Stimulated activated CD4-positive, alpha-beta T cell treated with anti-CD3 and anti-CD28 coated beads, Interleukin-1b, Interleukin-23, amount 100 ng/mL, for 4 hours (primary cell): ENCODE measurements around the gene ASIP.
"Not testable (repeated sequence)": the region's sequence is repeated elsewhere in the genome, so short reads cannot be mapped to it uniquely, and the experiment has no call there.

Source experiments
- DNase-seq, 2 donors: peaks; one replicate each; pipeline ENCODE4 v3.0.0-alpha.2; 2020; ENCODE audit warnings: low read depth in 2 of 2

ASIP gene

DNA sequence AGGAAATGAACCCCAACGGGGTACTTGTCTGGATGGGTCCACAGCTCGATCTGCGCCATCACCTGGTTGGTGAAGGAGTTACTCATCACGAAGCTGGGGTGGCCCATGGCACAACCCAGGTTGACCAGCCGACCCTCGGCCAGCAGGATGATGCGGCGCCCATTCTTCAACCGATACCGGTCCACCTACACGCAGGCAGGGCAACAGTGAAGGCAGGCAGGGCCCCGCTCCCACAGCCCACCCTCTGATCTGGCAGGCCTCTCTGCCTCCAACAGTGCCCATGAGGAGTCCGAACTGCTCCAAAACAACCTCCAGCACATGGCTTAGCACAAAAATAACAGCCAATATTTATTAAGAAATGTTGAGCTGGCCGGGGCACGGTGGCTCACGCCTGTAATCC lies 44.2 kb downstream of the ASIP start:
- DNase-seq = no peak

DNA sequence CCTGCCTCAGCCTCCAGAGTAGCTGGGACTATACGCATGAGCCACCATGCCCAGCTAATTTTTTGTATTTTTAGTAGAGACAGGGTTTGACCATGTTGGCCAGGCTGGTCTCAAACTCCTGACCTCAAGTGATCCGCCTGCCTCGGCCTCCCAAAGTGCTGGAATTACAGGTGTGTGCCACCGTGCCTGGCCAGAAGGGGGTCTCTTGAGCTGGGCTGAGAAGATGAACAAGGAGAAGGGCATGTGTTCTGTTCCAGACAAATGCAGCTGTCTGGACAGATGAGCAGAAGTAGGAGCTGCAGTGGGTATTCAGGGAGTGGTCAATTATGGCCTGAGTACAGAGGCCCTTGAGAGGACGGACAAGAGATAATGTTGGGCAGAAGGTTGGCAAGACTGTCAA lies 46.3 kb downstream of the ASIP start:
- DNase-seq = not testable (repeated sequence)

DNA sequence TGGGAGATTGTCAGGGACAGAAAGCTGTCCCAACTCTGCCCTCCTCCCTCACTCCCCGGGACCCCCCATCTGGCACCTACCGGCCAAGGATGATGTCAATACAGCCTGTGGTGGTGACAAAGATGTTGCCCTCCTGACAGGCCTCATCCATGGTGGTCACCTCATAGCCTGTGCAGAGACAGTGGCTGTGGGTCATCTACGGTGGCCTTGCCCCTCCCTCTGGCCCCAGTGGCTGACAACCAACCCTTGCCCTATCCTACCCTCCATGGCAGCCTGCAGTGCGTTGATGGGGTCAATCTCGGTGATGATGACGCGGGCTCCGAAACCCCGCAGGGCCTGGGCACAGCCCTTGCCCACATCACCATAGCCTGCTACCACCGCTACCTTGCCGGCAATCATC lies 49.2 kb downstream of the ASIP start:
- no peak for DNase-seq

DNA sequence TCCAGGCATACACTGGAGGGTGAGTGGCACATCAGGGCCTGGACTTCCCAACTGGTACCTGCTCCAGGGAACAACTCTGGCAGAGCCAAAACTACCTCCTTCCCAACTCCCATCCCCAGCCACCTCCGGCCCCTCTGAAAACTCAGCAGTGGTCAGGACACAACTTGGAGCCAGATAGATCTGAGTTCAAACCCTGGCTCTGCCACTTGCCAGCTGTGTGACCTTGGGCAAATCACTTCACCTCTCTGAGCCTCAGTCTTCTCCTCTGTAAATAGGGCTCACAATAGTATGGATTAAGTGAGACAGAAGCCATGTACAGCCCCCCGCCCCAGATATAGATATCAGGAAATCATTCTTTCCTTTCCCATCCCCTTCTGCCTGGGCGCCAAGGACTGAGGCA lies 51.3 kb downstream of the ASIP start:
- DNase-seq = no peak

DNA sequence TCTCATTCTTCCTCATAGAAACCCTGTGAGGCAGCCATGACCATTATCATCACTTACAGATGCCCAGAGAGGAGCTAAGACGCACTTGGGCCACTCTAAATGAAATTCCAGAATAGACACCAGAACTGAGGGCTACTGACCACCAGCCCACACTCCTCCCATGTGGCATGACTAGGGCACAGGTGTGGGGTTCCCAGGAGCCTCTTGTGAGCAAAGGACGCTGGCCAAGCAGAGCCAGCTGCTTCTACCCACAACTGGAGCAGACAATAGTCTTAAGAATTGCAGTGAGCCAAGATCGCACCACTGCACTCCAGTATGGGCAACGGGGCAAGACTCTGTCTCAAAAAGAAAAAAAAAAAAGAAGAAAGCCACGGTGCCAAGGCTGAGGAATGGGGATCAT lies 51.9 kb downstream of the ASIP start:
- DNase-seq = no peak

DNA sequence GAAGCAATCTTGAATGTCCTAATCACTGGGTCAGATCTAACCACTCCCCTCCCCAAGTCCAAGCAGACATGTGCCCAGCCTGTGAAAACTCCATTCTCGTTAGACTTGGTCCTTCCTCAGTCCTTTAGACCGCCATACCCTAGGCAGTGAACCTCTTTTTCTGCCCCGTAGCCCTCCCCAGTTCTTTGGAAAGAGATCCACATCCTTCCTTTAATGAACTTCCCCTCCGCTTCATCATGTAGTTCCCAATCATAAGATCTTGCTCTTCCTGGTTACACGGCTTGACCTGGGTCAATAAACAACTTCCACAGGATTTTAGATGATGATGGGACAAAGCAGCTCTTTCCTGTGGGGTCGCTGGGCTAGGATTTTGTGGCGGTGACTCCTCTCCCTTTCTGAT lies 52.4 kb downstream of the ASIP start:
- no peak for DNase-seq

DNA sequence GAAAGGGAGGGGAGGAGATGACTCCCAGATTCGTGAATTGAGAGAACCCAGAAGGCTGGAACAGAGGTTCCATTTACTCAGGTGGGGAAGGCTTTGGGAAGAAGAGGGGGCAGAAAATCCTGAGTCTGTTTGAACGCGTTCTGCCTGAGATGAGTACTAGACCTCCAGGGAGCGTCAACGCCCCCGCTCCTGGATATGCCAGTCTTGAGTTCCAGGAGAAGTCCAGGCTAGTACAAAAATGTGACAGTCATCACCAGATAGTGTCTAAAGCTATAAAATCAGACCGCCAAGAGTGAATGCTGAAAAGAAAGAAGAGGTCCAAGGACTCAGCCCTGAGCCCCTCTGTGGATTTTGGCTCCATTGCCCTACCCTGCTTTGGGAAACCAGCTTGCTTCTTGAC lies 53.3 kb downstream of the ASIP start:
- DNase-seq = no peak

DNA sequence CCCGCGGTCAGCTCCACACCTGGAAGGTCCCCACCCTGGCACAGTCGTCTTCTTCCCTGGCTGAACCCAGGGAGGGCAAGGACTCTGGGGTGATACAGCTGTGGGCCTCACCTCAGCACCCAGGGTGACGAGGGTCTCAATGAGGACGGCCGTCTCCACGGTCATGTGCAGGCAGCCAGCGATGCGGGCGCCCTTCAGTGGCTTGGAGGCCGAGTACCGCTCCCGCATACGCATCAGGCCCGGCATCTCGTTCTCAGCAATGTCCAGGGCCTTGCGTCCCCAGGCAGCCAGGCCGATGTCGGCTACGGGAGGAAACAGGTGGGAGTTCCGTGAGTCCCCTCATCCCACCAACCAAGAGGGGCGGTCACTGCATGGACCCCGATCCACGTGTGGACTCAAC lies 54.1 kb downstream of the ASIP start:
- DNase-seq = no peak

DNA sequence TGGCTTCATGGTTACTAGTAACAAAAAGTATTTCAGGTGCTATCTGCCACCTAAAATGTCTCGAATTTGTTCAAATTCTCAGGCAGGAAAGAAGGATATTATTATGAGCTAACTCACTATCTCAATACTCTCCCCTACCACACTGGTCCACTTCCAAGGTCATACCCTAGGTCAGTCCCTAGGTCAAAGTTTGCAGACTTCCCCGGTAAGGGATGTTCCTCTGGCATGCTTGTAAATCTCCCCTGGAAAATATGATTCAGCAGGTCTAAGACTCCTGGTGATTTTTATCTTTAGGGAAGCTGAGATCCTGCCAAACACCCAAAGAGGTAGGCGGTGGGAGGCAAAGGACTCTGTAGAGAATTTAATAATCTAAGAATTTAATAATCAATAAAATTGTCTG lies 55.2 kb downstream of the ASIP start:
- no peak for DNase-seq

DNA sequence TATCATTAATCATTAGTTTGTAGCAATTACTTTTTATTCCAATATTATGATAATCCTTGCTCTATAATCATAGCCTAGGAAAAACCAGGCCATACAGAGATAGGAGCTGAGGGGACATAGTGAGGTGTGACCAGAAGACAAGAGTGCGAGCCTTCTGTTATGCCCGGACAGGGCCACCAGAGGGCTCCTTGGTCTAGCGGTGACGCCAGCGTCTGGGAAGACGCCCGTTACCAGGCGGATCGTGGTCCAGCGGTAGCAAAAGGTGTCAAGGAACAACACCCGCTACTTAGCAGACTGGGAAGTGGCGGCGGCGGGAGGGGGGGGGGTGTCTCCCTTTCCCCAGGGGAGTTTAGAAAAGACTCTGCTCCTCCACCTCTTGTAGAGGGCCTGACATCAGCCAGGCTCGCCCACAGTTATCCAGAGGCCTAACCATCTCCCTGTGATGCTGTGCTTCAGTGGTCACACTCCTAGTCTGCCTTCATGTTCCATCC lies 57.1 kb downstream of the ASIP start:
- not testable (repeated sequence) for DNase-seq

DNA sequence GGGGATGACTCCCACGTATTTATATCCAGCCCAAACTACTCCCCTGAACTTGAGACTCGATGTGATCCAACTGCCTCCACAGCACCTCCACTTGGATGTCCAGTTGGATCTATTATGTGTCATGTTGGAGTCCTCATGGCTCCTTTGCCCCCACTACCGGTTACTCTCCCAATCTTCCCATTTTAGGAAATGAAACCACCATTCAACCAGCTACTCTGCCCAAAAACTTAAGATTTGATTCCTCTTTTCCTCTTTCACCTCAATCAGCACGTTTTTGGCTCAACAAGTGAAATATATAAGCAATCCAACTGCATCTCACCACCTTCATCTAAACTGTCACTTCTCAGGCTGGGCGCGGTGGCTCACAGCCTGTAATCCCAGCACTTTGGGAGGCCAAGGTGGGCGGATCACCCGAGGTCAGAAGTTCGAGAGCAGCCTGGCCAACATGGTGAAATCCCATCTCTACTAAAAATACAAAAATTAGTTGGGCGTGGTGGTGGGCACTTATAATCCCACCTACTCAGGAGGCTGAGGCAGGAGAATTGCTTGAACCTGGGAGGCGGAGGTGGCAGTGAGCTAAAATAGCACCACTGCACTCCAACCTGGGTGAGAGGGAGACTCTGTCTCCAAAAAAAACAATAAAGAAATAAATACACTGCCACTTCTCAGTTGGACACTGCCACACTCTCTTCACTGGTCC lies 58.5 kb downstream of the ASIP start:
- no peak for DNase-seq

DNA sequence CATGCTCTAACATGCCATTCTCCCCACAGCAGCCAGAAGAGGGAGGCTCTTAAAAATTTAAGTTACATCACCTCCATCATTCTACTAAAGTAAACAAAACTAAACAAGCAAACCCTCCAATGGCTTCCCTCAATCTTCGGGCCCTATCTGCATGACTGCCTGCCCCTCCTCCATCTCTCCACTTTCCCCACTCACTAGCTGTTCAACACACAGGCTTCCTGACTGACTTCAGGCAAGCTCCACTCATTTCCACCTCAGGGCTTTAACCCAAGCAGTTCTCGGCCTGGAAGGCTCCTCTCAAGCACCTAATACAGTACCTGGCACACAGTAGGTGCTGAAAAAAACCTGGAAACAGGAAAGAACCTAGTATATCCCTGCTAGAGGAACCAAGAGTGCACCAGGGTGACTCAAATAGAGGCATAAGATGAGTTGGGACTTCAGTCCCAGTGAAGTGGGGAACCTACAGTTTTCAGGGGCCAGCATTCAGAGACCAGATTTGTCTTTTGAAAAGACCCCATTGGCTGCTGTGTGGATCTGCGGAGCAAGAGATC lies 59.1 kb downstream of the ASIP start:
- DNase-seq = no peak

DNA sequence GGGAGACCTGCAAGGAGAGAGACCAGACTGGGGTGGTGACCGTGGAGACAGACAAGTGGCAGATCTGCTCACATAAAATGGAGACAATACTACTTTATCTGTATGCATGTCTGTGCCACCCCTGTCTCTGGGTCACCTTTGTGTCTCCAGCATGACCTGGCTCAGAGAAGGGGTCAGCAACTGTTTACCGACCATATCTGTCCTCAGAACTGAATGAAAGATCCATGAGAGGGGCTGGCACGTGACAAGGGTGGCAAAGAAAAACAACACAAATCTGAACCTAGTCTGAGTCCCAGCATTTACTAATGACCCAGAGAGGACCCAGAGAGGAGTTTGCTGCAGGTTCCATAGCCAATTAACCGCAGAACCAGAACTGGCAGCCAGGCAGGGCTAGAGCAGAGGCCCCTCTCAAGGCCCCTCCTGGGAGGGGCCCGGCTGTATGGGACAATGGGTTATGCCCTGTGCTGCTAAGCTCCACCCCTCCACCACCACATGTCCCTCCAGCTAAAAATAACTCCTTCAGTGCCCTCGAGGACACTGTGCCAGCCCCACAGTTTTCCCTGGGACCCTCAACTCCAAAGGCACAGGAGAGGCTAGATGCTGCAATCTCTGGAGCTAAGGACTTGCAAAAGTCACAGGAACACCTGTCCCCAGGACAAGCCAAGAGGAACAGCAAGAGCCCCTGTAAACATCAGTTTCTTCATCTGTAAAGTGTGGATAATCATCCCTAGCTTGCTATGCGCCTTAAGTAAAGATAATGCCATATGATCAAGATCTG lies 59.8 kb downstream of the ASIP start:
- DNase-seq = no peak

DNA sequence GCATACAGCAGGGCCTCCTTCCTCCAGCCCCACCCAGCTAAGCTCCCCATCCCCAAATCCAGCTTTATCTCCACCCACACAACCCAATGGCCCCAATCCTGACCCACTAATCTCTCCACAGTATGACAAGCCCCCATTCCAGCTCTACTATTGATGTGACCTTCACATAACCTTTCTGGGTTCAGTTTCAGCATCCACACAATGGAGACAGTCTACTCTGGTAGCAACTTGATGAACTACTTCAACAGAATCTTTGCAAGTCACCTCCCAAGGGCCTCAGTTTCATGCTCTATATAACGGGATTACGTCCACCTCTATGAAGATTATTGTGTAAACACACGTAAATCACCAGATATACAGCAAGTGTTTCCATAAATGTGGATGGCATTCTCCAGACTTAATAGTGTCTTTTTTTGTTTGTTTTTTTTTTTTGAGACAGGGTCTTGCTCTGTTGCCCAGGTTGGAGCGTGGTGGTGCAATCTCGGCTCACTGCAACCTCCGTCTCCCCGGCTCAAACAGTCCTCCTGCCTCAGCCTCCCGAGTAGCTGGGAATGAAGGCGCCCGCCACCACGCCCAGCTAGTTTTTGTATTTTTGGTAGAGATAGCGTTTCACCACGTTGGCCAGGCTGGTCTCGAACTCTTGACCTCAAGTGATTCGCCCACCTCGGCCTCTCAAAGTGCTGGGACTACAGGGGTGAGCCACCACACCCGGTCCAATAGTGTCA lies 60.5 kb downstream of the ASIP start:
- DNase-seq = peak in 1 of 2 donors; percentile 7

DNA sequence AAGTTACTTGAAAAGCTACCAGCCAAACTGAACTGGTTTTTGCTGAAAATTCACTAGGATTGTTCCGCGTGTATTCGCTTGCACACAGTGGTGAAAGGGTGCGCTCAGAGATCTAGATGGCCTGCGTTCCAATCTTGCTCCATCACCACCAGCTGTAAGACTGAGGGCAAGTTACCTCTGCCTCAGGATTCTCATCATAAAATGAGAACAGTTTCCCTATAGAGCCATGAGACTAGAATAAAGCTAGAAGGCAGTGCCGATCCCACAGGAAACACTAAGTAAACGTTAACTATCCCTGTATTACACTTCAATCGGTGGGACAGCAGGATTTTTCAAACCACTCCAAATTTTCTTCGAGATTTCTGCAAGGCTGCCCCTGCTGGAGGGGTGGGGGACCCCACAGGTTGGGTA lies 61.1 kb downstream of the ASIP start:
- DNase-seq = no peak

DNA sequence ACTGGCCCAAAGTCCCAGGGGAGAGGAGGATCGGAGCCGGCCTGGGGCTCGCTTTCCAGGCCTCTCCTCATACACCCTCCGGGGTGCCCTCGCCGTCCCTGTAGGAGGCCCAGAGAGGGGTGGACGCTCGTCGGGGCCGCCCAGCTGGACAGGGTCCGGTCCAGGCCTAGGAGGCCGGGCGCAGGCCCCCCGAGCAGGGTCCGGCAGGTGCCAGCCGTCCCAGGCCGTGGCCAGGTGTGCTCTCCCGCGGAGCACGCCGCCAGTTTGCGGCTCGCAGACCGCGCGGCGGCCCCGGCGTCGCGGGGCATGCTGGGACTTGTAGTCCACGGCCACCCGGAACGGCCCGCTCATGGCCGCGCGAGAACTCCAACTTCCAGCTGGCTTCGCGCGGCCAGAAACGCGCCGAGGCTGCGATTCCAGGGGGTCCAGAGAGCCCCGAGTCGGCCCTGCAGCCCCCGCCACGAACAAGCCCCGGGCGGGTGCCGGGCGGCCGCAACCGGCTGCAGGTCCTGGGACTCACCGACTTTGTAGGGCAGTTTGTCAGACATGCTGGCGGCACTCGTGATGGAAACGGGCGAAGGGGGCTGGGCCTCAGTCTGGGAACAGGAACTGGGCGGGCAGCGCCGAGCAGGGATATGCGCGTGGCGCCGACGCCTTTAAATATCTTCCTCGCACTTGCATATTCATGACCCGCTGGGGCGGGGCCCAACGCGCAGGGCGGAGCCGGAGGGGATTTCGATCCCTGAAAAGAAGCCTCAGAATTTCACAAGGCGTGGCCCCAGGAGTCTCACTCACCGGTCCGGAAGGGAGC lies 61.7 kb downstream of the ASIP start, which contains the start of gene AHCY:
TSS of gene AHCY (minus strand) at position 633 of the 811 bp plus-strand sequence. CDS start at position 548, 85 bp downstream.
- peak; percentile 88 to 93 for DNase-seq

DNA sequence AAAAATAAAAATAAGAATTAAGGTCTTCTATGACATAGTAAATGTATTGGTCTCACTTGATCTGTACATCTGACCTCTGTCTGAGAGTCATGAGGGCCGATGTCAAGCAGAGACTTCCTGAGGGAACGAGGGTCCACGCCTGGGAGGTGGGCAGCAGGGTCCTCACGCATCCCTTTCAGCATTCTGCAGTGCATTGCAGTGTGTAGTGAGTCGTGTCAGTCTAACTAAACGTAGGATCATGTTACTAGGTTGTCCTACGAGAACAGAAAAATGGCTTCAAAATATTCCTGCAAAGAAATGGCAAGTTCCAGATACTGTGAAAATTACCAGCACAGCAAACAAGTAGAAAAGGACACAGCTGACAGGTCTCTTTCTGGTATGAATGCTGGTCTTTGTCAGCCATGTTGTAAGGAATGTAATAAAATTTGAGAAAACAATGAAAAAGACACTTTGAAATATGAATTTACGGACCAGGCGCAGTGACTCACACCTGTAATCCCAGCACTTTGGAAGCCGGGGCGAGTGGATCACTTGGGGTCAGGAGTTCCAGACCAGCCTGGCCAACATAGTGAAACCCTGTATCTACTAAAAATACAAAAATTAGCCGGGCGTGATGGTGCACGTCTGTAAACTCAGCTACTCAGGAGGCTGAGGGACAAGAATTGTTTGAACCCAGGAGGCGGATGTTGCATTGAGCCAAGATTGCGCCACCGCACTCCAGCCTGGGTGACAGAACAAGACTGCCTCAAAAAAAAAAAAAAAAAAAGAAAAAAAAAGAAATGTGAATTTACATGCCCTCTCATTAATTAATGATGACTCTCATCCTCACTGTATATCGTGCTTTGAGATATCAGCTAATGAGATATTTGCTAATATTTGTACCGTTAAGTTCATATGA lies 64.4 kb downstream of the ASIP start:
- DNase-seq = no peak

DNA sequence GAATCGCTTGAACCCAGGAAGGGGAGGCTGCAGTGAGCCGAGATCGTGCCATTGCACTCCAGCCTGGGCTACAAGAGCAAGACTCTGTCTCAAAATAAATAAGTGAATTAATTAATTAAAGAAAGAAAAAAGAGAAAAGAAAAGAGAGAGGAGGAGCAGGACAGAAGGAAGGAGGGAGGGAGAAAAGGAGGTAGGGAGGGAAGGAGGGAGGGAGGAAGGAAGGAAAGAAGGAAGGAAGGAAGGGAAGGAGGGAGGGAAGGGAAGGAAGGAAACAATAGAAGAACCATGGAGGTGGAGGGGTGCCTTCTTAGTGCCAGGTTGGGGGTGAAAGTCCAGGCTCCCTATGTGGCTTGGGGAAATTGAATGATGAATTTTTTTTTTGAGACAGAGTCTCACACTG lies 68.5 kb downstream of the ASIP start:
- no peak for DNase-seq

DNA sequence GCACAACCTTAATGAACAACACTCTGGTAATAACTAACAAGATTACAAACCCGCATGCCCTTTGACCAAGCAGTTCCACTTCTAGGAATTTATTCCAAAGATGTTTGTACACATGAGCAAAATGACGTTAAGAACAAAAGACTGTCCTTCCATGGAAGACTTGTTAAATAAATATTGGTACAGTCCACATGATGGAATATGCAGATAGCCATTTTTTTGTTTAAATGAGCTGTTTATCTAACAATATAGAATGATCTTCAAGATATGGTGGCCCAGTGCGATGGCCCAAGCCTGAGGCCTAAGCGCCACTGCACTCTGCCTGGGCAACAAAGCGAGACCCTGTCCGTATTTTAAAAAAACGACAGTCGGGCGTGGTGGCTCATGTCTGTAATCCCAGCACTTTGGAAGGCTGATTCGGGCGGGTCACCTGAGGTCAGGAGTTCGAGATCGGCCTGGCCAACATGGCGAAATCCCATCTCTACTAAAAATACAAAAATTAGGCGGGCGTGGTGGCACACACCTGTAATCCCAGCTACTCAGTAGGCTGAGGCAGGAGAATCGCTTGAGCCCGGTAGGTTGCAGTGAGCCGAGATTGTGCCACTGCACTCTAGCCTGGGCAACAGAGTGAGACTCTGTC lies 69.4 kb downstream of the ASIP start:
- DNase-seq = no peak
